Keratinocyte (primary cell): ENCODE data around the gene BRPF1. TPM values are rescaled to one million over a fixed set of nuclear protein-coding genes. Genes with fewer than 3 reads are reported as not detected.
A peak's percentile ranks its signal among the peaks of the same experiment; 100 is the strongest.

Experiments
- DNase-seq: peaks from one replicate; pipeline ENCODE4 v3.0.0-alpha.2; 2011; ENCODE audit warnings: low read depth, missing footprints, low spot score
- FAIRE-seq: peaks from 2 replicates; lab custom pipeline; 2011; peaks lifted over from hg19 to GRCh38; lab: Jason Lieb, UNC
- H2AFZ ChIP-seq: 2 replicates; pipeline ENCODE4 v1.6.0; 2012; ENCODE audit warnings: low read length, control low read depth, inconsistent platforms; ENCODE audit not compliant: control insufficient read depth
- H3K27ac ChIP-seq: 2 replicates; pipeline ENCODE4 v1.5.1; 2011; ENCODE audit warnings: low read length; ENCODE audit not compliant: control insufficient read depth, insufficient read depth
- H3K27me3 ChIP-seq: 3 replicates; pipeline ENCODE4 v1.6.0; 2011; ENCODE audit warnings: low read length; ENCODE audit not compliant: control insufficient read depth, insufficient read depth; ENCODE audit errors: extremely low read depth
- H3K36me3 ChIP-seq, 2 experiments: 2 replicates in 1 of 2; 3 replicates in 1 of 2; pipeline ENCODE4 v1.5.1; 2011; ENCODE audit warnings: low read length in 2 of 2, mild to moderate bottlenecking in 1 of 2; ENCODE audit not compliant: control insufficient read depth in 2 of 2, insufficient read depth in 2 of 2; ENCODE audit errors: extremely low read depth in 1 of 2
- H3K4me1 ChIP-seq: 3 replicates; pipeline ENCODE4 v1.5.1; 2011; ENCODE audit warnings: low read length; ENCODE audit not compliant: control insufficient read depth, insufficient read depth; ENCODE audit errors: extremely low read depth
- H3K4me2 ChIP-seq: 3 replicates; pipeline ENCODE4 v1.6.0; 2011; ENCODE audit warnings: low read depth, low read length; ENCODE audit not compliant: control insufficient read depth, insufficient read depth; ENCODE audit errors: extremely low read depth
- H3K4me3 ChIP-seq, 3 experiments: fragments of 200-600 bp in 1 of 3; sonication (generic) in 1 of 3; 2 replicates in 2 of 3; 3 replicates in 1 of 3; pipeline ENCODE4 v1.5.1; 2011 to 2016; ENCODE audit warnings: low read length in 3 of 3, mild to moderate bottlenecking in 3 of 3, control low read depth in 2 of 3, inconsistent platforms in 1 of 3, low read depth in 1 of 3, mixed read lengths in 1 of 3, mixed run types in 1 of 3, moderate library complexity in 1 of 3; ENCODE audit not compliant: control insufficient read depth in 2 of 3, insufficient read depth in 2 of 3; ENCODE audit errors: extremely low read depth in 1 of 3
- H3K79me2 ChIP-seq: 2 replicates; pipeline ENCODE4 v1.6.0; 2012; ENCODE audit warnings: low read length; ENCODE audit not compliant: control insufficient read depth, insufficient read depth
- H3K9ac ChIP-seq: 3 replicates; pipeline ENCODE4 v1.6.0; 2011; ENCODE audit warnings: low read length; ENCODE audit not compliant: control insufficient read depth, insufficient read depth; ENCODE audit errors: extremely low read depth
- H3K9me1 ChIP-seq: 3 replicates; pipeline ENCODE4 v1.6.0; 2011; ENCODE audit warnings: low read length; ENCODE audit not compliant: control insufficient read depth, insufficient read depth; ENCODE audit errors: extremely low read depth
- H3K9me3 ChIP-seq: 2 replicates; pipeline ENCODE4 v1.5.1; 2012; ENCODE audit warnings: low read depth, low read length; ENCODE audit not compliant: control insufficient read depth
- H4K20me1 ChIP-seq: 3 replicates; pipeline ENCODE4 v1.6.0; 2011; ENCODE audit warnings: low read length; ENCODE audit not compliant: control insufficient read depth, insufficient read depth; ENCODE audit errors: extremely low read depth
- CTCF ChIP-seq, 3 experiments: IDR thresholded peaks in 1 of 3; conservative IDR thresholded peaks in 1 of 3; optimal IDR thresholded peaks in 1 of 3; 2 replicates in 2 of 3; 3 replicates in 1 of 3; pipeline versions ENCODE3 to v1.5.1; 2011; ENCODE audit warnings: low read length in 3 of 3, mild to moderate bottlenecking in 3 of 3, moderate library complexity in 2 of 3, control low read depth in 1 of 3, inconsistent platforms in 1 of 3; ENCODE audit not compliant: insufficient read depth in 2 of 3; ENCODE audit errors: extremely low read depth in 1 of 3
- EZH2 ChIP-seq: IDR thresholded peaks from one replicate; pipeline ENCODE4 v1.6.1; 2012; ENCODE audit warnings: inconsistent platforms, mild to moderate bottlenecking, low read length, moderate library complexity
- dilution Hi-C: fragments of 300-500 bp; cut with MboI; formaldehyde crosslinking; loops from one replicate; pipeline ENCODE4 v1.7.0; 2020; ENCODE audit warnings: low sequenced_read_pairs; ENCODE audit not compliant: extremely low pct_ligation_motif_present
- polyA plus RNA-seq, 5 experiments: library from polyadenylated mRNA; depleted of rRNA in 3 of 5; stranded (reverse) in 3 of 5; stranded (forward) in 1 of 5; unstranded in 1 of 5; fragments of >200 nt; gene quantifications; 1 replicate in 1 of 5; 2 replicates in 3 of 5; 3 replicates in 1 of 5; pipeline versions ENCODE4 v1.2.1 to v1.2.3, GENCODE V29; 2011 to 2012; ENCODE audit warnings: missing spikeins in 2 of 5, low read depth in 1 of 5, low replicate concordance in 1 of 5

The BRPF1 gene
- polyA plus RNA-seq, 1 donor (not counting 4 experiments of a cell fraction or from before 2014, with no cell fraction given), result 8.0 TPM

- no peaks in the 10 kb centered on the region for H3K27me3 ChIP-seq
- no peaks in the 10 kb centered on the region for H3K9me3 ChIP-seq
- peak overlapping the region; percentile 98 for H3K9ac ChIP-seq
- peak overlapping the region; percentile 73 to 95 (median 82) for H3K4me3 ChIP-seq
- TF ChIP-seq EZH2, result no peak
- peak; percentile 11 to 40 (median 16) for TF ChIP-seq CTCF (optimal IDR thresholded peaks at IDR 0.05 in 1 of 3, IDR thresholded peaks at IDR 0.05 in 1 of 3, conservative IDR thresholded peaks at IDR 0.05 in 1 of 3; ENCODE audit: extremely low read depth in 1 of 3, insufficient read depth in 2 of 3, low read length in 3 of 3)
- no peaks in the 10 kb centered on the region for H3K9me1 ChIP-seq
- H3K79me2 ChIP-seq, result peaks cover 44% of the 10 kb centered on the region
- no peak for FAIRE-seq
- no peak overlapping the region for H2AFZ ChIP-seq
- peaks cover 15% of the 10 kb centered on the region for H3K4me1 ChIP-seq
- dilution Hi-C loops, result no loop called here
- peak overlapping the region; percentile 100 for H3K4me2 ChIP-seq
- H3K27ac ChIP-seq, result peak overlapping the region; percentile 97
- peaks cover 19 to 21% of the 10 kb centered on the region in 2 experiments for H3K36me3 ChIP-seq
- peaks cover 8% of the 10 kb centered on the region for H4K20me1 ChIP-seq
- DNase-seq, result no peak
These were observed 1.2 kb downstream of the BRPF1 start for GRCh38 chr3:9732740-9733115.

- Histone ChIP-seq H3K9ac (no peak overlapping the region), H3K9me1 (no peaks in the 10 kb centered on the region), H3K27ac (no peak overlapping the region), H2AFZ (no peak overlapping the region), H3K9me3 (no peaks in the 10 kb centered on the region), H3K4me2 (no peak overlapping the region), H4K20me1 (peaks cover 8% of the 10 kb centered on the region), H3K79me2 (peaks cover 50% of the 10 kb centered on the region), H3K27me3 (no peaks in the 10 kb centered on the region), H3K4me3 (no peak overlapping the region), H3K36me3 (peaks cover 49 to 50% of the 10 kb centered on the region in 2 experiments), H3K4me1 (peaks cover 10% of the 10 kb centered on the region)
- TF ChIP-seq CTCF (optimal IDR thresholded peaks at IDR 0.05 in 1 of 3, IDR thresholded peaks at IDR 0.05 in 1 of 3, conservative IDR thresholded peaks at IDR 0.05 in 1 of 3; ENCODE audit: extremely low read depth in 1 of 3, insufficient read depth in 2 of 3, low read length in 3 of 3), result no peak
- TF ChIP-seq EZH2, result no peak
- dilution Hi-C loops, result no loop called here
- no peak for DNase-seq
- no peak for FAIRE-seq
These were observed 5.3 kb downstream of the BRPF1 start for GRCh38 chr3:9736831-9737230.
